Mesendoderm (in vitro differentiated cells): ENCODE data around the gene PPP1R1C.
A peak's percentile ranks its signal among the peaks of the same experiment; 100 is the strongest.
"Not testable (repeated sequence)": the region's sequence is repeated elsewhere in the genome, so short reads cannot be mapped to it uniquely, and the experiment has no call there.

ENCODE experiments used
- DNase-seq: peaks from one replicate; pipeline ENCODE4 v3.0.0; 2013
- H2AK5ac ChIP-seq: 2 replicates; pipeline ENCODE4 v1.6.1; 2013; ENCODE audit warnings: low read length, inconsistent platforms
- H2BK120ac ChIP-seq: 2 replicates; pipeline ENCODE4 v1.6.1; 2013; ENCODE audit warnings: low read depth, mild to moderate bottlenecking, low read length, moderate library complexity, mixed read lengths
- H2BK15ac ChIP-seq: replicated peaks from 2 replicates; pipeline ENCODE4 v1.6.1; 2013; ENCODE audit warnings: low read depth, mild to moderate bottlenecking, moderate library complexity
- H2BK5ac ChIP-seq: 2 replicates; pipeline ENCODE4 v1.6.1; 2013; ENCODE audit warnings: low read length, inconsistent platforms
- H3K18ac ChIP-seq: 2 replicates; pipeline ENCODE4 v1.6.1; 2013; ENCODE audit warnings: mild to moderate bottlenecking, low read length, mixed read lengths
- H3K23ac ChIP-seq: one replicate; pipeline ENCODE4 v1.6.1; 2013; ENCODE audit warnings: low read length
- H3K27ac ChIP-seq: 2 replicates; pipeline ENCODE4 v1.5.1; 2013; ENCODE audit warnings: low read depth, mild to moderate bottlenecking, inconsistent platforms, low read length, moderate library complexity
- H3K27me3 ChIP-seq: 2 replicates; pipeline ENCODE4 v1.6.1; 2013; ENCODE audit warnings: low read length, control low read depth, mild to moderate bottlenecking, inconsistent platforms; ENCODE audit not compliant: insufficient read depth, poor library complexity
- H3K36me3 ChIP-seq: 2 replicates; pipeline ENCODE4 v1.6.1; 2013; ENCODE audit warnings: low read length, inconsistent platforms; ENCODE audit not compliant: control insufficient read depth, insufficient read depth
- H3K4ac ChIP-seq: one replicate; pipeline ENCODE4 v1.6.1; 2013; ENCODE audit warnings: low read depth, mild to moderate bottlenecking, low read length, moderate library complexity
- H3K4me1 ChIP-seq: 2 replicates; pipeline ENCODE4 v1.6.1; 2013; ENCODE audit warnings: low read depth, low read length, inconsistent platforms; ENCODE audit not compliant: control insufficient read depth
- H3K4me2 ChIP-seq: 2 replicates; pipeline ENCODE4 v1.6.1; 2013; ENCODE audit warnings: low read length
- H3K4me3 ChIP-seq: 2 replicates; pipeline ENCODE4 v1.5.1; 2013; ENCODE audit warnings: mild to moderate bottlenecking, low read length
- H3K56ac ChIP-seq: one replicate; pipeline ENCODE4 v1.6.1; 2013; ENCODE audit warnings: low read length
- H3K79me1 ChIP-seq: 2 replicates; pipeline ENCODE4 v1.6.1; 2013; ENCODE audit warnings: low read length, inconsistent platforms
- H3K79me2 ChIP-seq: 2 replicates; pipeline ENCODE4 v1.6.1; 2013; ENCODE audit warnings: mild to moderate bottlenecking, low read length; ENCODE audit not compliant: control insufficient read depth, insufficient read depth
- H3K9ac ChIP-seq: 2 replicates; pipeline ENCODE4 v1.6.1; 2013; ENCODE audit warnings: low read length, inconsistent platforms
- H4K5ac ChIP-seq: one replicate; pipeline ENCODE4 v1.6.1; 2013; ENCODE audit warnings: low read length
- H4K8ac ChIP-seq: one replicate; pipeline ENCODE4 v1.6.1; 2013; ENCODE audit warnings: low read depth, mild to moderate bottlenecking, control low read depth, low read length, moderate library complexity
- WGBS: extraction: QIAGEN DNeasy Blood & Tissue Kit; methylation state at CpG from one replicate; pipeline ENCODE4 v1.1.7; 2013; ENCODE audit warnings: low lambda C conversion rate, missing lambda C conversion rate; ENCODE audit not compliant: insufficient coverage; ENCODE audit errors: extremely low coverage; 5-methylcytosine and 5-hydroxymethylcytosine counted together

PPP1R1C gene

DNA sequence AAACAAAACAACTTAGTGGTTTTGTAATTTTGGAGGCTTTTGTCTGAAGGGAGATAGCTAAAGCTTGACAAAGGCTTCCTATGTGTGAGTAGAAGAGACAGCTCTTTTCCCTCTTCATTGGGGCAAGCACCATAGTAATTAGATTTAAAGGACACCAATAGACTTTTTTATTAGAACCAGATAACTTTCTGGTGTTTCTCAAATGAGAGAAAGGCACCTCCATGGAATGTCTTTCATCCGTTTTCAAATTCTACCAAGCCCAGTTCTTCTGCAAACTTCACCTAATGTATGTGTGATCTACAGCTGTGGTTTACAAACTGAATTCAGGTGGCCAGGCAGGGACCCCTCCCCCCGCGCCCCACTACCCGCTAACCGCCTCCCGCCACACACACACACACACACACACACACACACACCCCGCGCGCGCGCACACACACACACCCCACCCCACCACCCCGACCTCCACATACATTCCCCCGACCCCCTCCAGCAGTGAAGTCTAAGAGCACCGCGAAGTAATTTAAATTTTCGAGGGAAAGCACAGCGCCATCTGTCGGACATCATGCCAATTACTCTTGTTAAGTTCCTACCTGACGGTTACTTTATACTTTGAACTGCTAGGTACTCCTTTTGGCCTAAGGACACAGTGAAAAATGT, 31.6 kb upstream of the PPP1R1C start:
- Histone ChIP-seq H3K79me1 (no peaks in the 10 kb centered on the region), H3K4ac (no peak overlapping the region), H3K23ac (no peak overlapping the region), H3K4me3 (no peak overlapping the region), H3K9ac (no peak overlapping the region), H4K5ac (no peak overlapping the region), H3K79me2 (no peaks in the 10 kb centered on the region), H4K8ac (peak overlapping the region; percentile 39), H3K36me3 (no peaks in the 10 kb centered on the region), H3K56ac (peak overlapping the region; percentile 69), H2BK15ac (no peak overlapping the region), H2BK5ac (no peak overlapping the region), H3K4me2 (no peak overlapping the region), H3K4me1 (no peaks in the 10 kb centered on the region), H2AK5ac (no peak overlapping the region), H3K27me3 (no peaks in the 10 kb centered on the region), H3K18ac (peak overlapping the region; percentile 45), H3K27ac (no peak overlapping the region), H2BK120ac (no peak overlapping the region)
- DNase-seq = peak; percentile 90
- WGBS = no CpG with 5 or more reads among the region's 19 CpGs

- H2BK5ac ChIP-seq = no peak overlapping the region
- no peak for DNase-seq
- no peak overlapping the region for H3K9ac ChIP-seq
- no peaks in the 10 kb centered on the region for H3K4me1 ChIP-seq
- H4K8ac ChIP-seq = peak overlapping the region; percentile 39
- no peaks in the 10 kb centered on the region for H3K27me3 ChIP-seq
- H4K5ac ChIP-seq = no peak overlapping the region
- H2AK5ac ChIP-seq = no peak overlapping the region
- H3K27ac ChIP-seq = no peak overlapping the region
- no peak overlapping the region for H3K4ac ChIP-seq
- H3K4me2 ChIP-seq = no peak overlapping the region
- no peaks in the 10 kb centered on the region for H3K79me2 ChIP-seq
- no CpG with 5 or more reads among the region's 4 CpGs for WGBS
- H3K4me3 ChIP-seq = no peak overlapping the region
- no peak overlapping the region for H2BK120ac ChIP-seq
- H3K79me1 ChIP-seq = no peaks in the 10 kb centered on the region
- H3K23ac ChIP-seq = no peak overlapping the region
- no peak overlapping the region for H3K18ac ChIP-seq
- no peak overlapping the region for H2BK15ac ChIP-seq
- H3K36me3 ChIP-seq = no peaks in the 10 kb centered on the region
- H3K56ac ChIP-seq = no peak overlapping the region
Observed at GRCh38 chr2:181954538-181954883, 31.1 kb upstream of the PPP1R1C start.

GRCh38 chr2:181955010-181955409, 30.6 kb upstream of the PPP1R1C start:
- Histone ChIP-seq H4K8ac (no peak overlapping the region), H3K27ac (no peak overlapping the region), H3K9ac (no peak overlapping the region), H2BK15ac (no peak overlapping the region), H2BK5ac (no peak overlapping the region), H3K18ac (no peak overlapping the region), H3K4me3 (no peak overlapping the region), H3K36me3 (no peaks in the 10 kb centered on the region), H2BK120ac (no peak overlapping the region), H4K5ac (no peak overlapping the region), H3K79me1 (no peaks in the 10 kb centered on the region), H3K4me2 (no peak overlapping the region), H3K56ac (no peak overlapping the region), H3K27me3 (no peaks in the 10 kb centered on the region), H3K4me1 (no peaks in the 10 kb centered on the region), H2AK5ac (no peak overlapping the region), H3K4ac (no peak overlapping the region), H3K79me2 (no peaks in the 10 kb centered on the region), H3K23ac (no peak overlapping the region)
- no CpG with 5 or more reads among the region's 1 CpG for WGBS
- DNase-seq = no peak

DNA sequence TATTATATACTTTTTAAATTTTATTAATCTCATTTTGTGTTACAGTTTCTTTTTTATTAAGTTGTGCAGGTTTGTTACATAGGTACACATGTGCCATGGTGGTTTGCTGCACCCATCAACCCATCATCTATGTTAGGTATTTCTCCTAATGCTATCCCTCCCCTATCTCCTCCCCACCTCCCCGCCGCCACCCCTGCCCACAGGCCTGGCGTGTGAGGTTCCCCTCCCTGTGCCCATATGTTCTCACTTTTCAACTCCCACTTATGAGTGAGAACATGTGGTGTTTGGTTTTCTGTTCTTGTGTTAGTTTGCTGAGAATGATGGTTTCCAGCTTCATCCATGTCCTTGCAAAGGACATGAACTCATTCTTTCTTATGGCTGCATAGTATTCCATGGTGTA, 29.8 kb upstream of the PPP1R1C start:
- not testable (repeated sequence) for H3K79me1 ChIP-seq, H2BK15ac ChIP-seq, H3K4ac ChIP-seq, H3K18ac ChIP-seq, H3K36me3 ChIP-seq, H3K27me3 ChIP-seq, H3K23ac ChIP-seq, H3K79me2 ChIP-seq, H3K27ac ChIP-seq, H3K4me2 ChIP-seq, H4K8ac ChIP-seq, H4K5ac ChIP-seq, H3K4me3 ChIP-seq, H3K9ac ChIP-seq, H3K56ac ChIP-seq, H2BK120ac ChIP-seq, H3K4me1 ChIP-seq, H2BK5ac ChIP-seq, DNase-seq, H2AK5ac ChIP-seq
- WGBS = no CpG with 5 or more reads among the region's 3 CpGs

DNA sequence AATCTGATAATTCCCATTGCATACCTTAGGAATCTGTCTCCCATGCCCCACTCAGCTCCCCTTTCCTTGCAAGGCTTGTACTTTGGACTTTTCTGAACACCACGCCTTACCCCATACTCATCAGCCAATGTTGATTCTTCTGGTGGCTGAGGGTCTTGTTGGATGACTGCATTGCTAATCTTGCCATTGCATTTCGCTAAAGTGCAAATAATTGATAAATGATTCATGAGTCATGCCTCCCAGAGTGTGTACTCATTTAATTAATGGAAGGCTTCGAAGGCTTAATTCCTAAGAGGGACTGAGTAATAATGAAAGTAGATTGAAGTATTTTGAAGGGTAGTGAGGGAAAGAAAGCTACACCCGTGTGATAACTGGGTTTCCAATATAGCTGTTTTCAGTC, 28.0 kb upstream of the PPP1R1C start:
- no peak overlapping the region for H3K23ac ChIP-seq
- no CpG with 5 or more reads among the region's 4 CpGs for WGBS
- H3K27ac ChIP-seq = no peak overlapping the region
- no peak overlapping the region for H3K4me2 ChIP-seq
- no peak overlapping the region for H2AK5ac ChIP-seq
- no peak overlapping the region for H3K56ac ChIP-seq
- no peak overlapping the region for H4K5ac ChIP-seq
- H3K79me2 ChIP-seq = no peaks in the 10 kb centered on the region
- H3K4me1 ChIP-seq = no peaks in the 10 kb centered on the region
- H2BK15ac ChIP-seq = no peak overlapping the region
- H3K36me3 ChIP-seq = no peaks in the 10 kb centered on the region
- H3K4ac ChIP-seq = no peak overlapping the region
- H2BK120ac ChIP-seq = no peak overlapping the region
- DNase-seq = no peak
- H3K4me3 ChIP-seq = no peak overlapping the region
- H4K8ac ChIP-seq = no peak overlapping the region
- no peak overlapping the region for H3K9ac ChIP-seq
- H3K79me1 ChIP-seq = no peaks in the 10 kb centered on the region
- no peak overlapping the region for H2BK5ac ChIP-seq
- no peaks in the 10 kb centered on the region for H3K27me3 ChIP-seq
- no peak overlapping the region for H3K18ac ChIP-seq

DNA sequence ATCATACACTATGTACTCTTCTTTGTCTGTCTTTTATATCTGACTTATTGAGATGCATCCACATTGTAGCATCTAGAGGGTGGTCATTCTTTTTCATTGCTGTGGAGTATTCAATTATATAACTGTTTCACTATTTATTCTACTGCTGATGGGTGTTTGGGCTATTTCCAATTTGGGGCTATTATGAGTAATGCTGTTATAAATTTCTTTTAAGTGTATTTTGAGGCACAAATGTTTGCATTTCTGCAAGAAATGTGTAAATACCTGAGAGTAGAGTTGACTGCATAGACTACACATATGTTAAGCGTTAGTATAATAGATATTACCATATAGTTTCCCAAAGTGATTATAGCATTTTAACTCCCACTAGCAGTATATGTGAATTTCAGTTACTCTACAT, 26.9 kb upstream of the PPP1R1C start:
- Histone ChIP-seq H3K9ac (no peak overlapping the region), H3K79me1 (no peaks in the 10 kb centered on the region), H3K56ac (no peak overlapping the region), H4K8ac (no peak overlapping the region), H3K4me1 (no peaks in the 10 kb centered on the region), H2AK5ac (no peak overlapping the region), H3K27ac (no peak overlapping the region), H2BK5ac (no peak overlapping the region), H3K4me2 (no peak overlapping the region), H3K23ac (no peak overlapping the region), H3K4me3 (no peak overlapping the region), H3K18ac (no peak overlapping the region), H3K36me3 (no peaks in the 10 kb centered on the region), H2BK15ac (no peak overlapping the region), H4K5ac (no peak overlapping the region), H3K4ac (no peak overlapping the region), H3K79me2 (no peaks in the 10 kb centered on the region), H3K27me3 (no peaks in the 10 kb centered on the region), H2BK120ac (no peak overlapping the region)
- no CpG with 5 or more reads among the region's 1 CpG for WGBS
- DNase-seq = no peak
